HuH-7.5 (cell line): ENCODE measurements around the gene SALL4.

Source experiments
- DNase-seq: peaks from one replicate; pipeline ENCODE4 v3.0.0; 2011; ENCODE audit warnings: low spot score

Gene SALL4

DNA sequence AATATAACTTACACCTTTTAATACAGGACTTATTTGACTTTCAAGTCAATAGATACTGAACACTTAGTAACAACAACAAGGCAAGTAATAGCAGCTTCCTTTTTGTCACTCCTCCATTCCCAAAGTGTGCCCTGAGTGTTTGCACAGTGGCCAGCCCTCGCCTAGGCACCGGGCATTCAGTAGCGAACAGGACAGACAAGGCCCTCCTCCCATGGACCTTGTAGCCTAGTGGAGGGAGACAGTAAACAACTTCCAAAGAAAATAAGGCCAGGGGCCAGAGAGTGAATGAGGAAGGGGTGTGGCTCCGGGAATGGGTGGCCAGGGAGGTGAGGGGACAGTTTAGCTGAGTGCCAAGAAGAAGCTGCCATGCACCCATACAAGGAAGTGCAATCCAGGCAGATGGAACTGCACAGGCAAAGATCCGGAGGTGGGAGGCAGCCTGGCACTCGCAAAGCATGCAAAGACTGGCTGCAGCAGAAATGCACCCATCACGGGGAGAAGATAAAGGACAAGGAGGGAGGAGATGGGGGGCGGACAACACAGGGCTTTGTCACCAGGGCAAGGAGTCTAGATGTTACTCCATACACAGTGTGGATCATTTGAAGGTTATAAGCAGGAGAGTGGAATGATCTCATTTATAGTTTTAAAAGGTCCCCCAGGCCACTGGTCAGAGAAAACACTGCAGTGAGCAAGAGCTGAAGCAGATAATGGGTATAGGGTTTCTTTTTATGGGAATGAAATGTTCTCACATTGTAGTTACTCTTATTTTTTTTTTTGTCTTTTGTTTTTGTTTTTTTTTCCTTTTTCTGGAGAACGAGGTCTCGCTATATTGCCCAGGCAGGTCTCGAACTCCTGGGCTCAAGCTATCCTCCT lies 66.4 kb downstream of the SALL4 start:
- DNase-seq: no peak

DNA sequence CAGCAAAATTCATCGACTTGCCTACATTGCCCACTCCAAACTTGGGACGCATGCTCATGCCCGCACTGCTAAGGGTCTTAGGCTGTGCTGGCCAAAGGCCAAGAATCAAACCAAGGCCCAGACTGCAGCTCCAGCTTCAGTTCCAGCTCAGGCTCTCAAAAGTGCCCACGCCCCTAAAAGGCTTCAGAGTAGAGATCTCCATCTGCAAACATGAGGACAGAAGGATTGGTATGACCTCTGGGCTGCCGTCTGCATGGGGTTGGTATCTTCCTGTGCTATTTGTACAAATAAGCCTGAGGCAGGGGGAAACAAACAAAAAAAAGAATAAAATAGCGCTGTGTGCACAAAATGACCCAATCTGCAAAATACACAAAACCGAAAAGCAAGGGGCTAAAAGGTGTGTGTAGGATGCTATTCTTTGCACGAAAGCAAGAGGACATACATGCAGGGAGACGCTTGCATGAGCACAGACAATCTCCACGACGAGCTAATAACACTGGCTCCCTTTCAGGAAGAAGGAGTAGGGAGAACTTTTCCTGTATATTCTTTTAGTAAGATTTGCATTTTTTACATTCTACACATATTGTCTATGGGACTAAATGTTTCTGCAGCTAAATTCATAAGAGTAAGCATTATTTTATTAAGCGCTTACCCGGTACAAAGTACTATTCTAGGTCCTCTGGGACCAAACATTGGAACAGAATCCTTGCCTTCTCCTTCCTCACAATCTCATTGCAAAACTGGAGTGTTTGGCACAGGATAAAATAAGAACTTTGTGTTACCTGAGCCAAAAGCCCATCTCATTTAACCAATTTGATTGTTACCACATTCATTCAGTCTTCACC lies 67.2 kb downstream of the SALL4 start:
- no peak for DNase-seq

DNA sequence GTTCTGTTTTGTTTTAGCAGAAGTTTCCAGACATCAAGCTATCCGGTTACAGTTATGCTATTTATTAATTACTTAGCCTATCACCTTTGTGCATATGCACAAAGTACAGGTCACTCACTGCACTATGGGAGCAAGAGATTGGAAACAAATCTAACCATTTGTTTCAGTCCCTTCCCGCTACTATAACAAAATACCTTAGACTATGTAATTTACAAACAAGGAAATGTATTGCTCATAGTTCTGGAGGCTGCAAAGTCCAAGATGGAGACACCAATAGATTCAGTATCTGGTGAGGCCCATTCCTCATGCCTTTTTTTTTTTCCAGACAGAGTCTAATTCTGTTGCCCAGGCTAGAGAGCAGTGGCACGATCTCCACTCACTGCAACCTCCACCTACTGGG lies 69.3 kb downstream of the SALL4 start:
- no peak for DNase-seq
